Neuronal stem cell (in vitro differentiated cells): ENCODE results near the gene YWHAH.

Source experiments
- DNase-seq: peaks from one replicate; pipeline ENCODE4 v3.0.0-alpha.2; 2013; ENCODE audit warnings: low spot score
- H2AFZ ChIP-seq: one replicate; pipeline ENCODE4 v1.6.1; 2013; ENCODE audit warnings: mild to moderate bottlenecking, low read length, inconsistent platforms
- H2AK5ac ChIP-seq: 2 replicates; pipeline ENCODE4 v1.6.1; 2013; ENCODE audit warnings: low read depth, mild to moderate bottlenecking, inconsistent platforms, low read length, moderate library complexity, mixed read lengths
- H2BK120ac ChIP-seq: 2 replicates; pipeline ENCODE4 v1.6.1; 2013; ENCODE audit warnings: low read depth, mild to moderate bottlenecking, inconsistent platforms, low read length, moderate library complexity, mixed read lengths
- H2BK12ac ChIP-seq: one replicate; pipeline ENCODE4 v1.6.1; 2013; ENCODE audit warnings: low read length, inconsistent platforms
- H2BK15ac ChIP-seq: 2 replicates; pipeline ENCODE4 v1.6.1; 2013; ENCODE audit warnings: mild to moderate bottlenecking, low read length, inconsistent platforms, mixed read lengths
- H2BK5ac ChIP-seq: one replicate; pipeline ENCODE4 v1.6.1; 2013; ENCODE audit warnings: inconsistent platforms, mild to moderate bottlenecking, low read length, moderate library complexity
- H3K14ac ChIP-seq: one replicate; pipeline ENCODE4 v1.6.1; 2013; ENCODE audit warnings: low read length, inconsistent platforms
- H3K18ac ChIP-seq: 2 replicates; pipeline ENCODE4 v1.6.1; 2013; ENCODE audit warnings: low read length, inconsistent platforms
- H3K23ac ChIP-seq: 2 replicates; pipeline ENCODE4 v1.6.1; 2013; ENCODE audit warnings: low read depth, mild to moderate bottlenecking, mixed read lengths, low read length, inconsistent platforms; ENCODE audit not compliant: poor library complexity
- H3K27ac ChIP-seq: replicated peaks from 3 replicates; pipeline ENCODE4 v1.5.1; 2013; ENCODE audit warnings: low read length, inconsistent platforms
- H3K27me3 ChIP-seq, 3 experiments: 2 replicates each; pipeline ENCODE4 v1.6.1; 2013; ENCODE audit warnings: low read length in 3 of 3, mild to moderate bottlenecking in 2 of 3, inconsistent platforms in 1 of 3, low read depth in 1 of 3, mixed read lengths in 1 of 3, moderate library complexity in 1 of 3; ENCODE audit not compliant: control insufficient read depth in 3 of 3, insufficient read depth in 3 of 3
- H3K36me3 ChIP-seq, 2 donors: replicated peaks in 1 of 2; 2 replicates each; pipeline ENCODE4 v1.6.1; 2013; ENCODE audit warnings: low read length in 2 of 2; ENCODE audit not compliant: control insufficient read depth in 2 of 2, insufficient read depth in 2 of 2
- H3K4ac ChIP-seq: 2 replicates; pipeline ENCODE4 v1.6.1; 2013; ENCODE audit warnings: inconsistent platforms, mild to moderate bottlenecking, low read length, moderate library complexity
- H3K4me1 ChIP-seq, 2 donors: 1 replicate in 1 of 2; 2 replicates in 1 of 2; pipeline ENCODE4 v1.6.1; 2013; ENCODE audit warnings: low read length in 2 of 2, low read depth in 1 of 2; ENCODE audit not compliant: control insufficient read depth in 2 of 2, insufficient read depth in 1 of 2
- H3K4me2 ChIP-seq: one replicate; pipeline ENCODE4 v1.6.1; 2013; ENCODE audit warnings: mild to moderate bottlenecking, low read length, inconsistent platforms; ENCODE audit not compliant: insufficient read depth, poor library complexity, severe bottlenecking
- H3K4me3 ChIP-seq, 2 donors: 2 replicates each; pipeline ENCODE4 v1.5.1; 2013; ENCODE audit warnings: low read length in 2 of 2, mild to moderate bottlenecking in 2 of 2, inconsistent platforms in 1 of 2, moderate library complexity in 1 of 2
- H3K79me1 ChIP-seq: one replicate; pipeline ENCODE4 v1.6.1; 2013; ENCODE audit warnings: low read depth, mild to moderate bottlenecking, inconsistent platforms, low read length, moderate library complexity
- H3K9ac ChIP-seq: one replicate; pipeline ENCODE4 v1.6.1; 2013; ENCODE audit warnings: mild to moderate bottlenecking, low read depth, low read length, inconsistent platforms; ENCODE audit not compliant: poor library complexity
- H3K9me3 ChIP-seq, 2 donors: replicated peaks in 1 of 2; 2 replicates each; pipeline versions ENCODE3 to v1.6.1; 2013; ENCODE audit warnings: low read length in 2 of 2, mild to moderate bottlenecking in 2 of 2, inconsistent platforms in 1 of 2, low read depth in 1 of 2, mixed read lengths in 1 of 2, moderate library complexity in 1 of 2; ENCODE audit not compliant: control insufficient read depth in 2 of 2, insufficient read depth in 1 of 2
- H4K8ac ChIP-seq: one replicate; pipeline ENCODE4 v1.6.1; 2013; ENCODE audit warnings: low read depth, mild to moderate bottlenecking, inconsistent platforms, low read length, moderate library complexity
- H4K91ac ChIP-seq: one replicate; pipeline ENCODE4 v1.6.1; 2013; ENCODE audit warnings: low read length, low read depth, mild to moderate bottlenecking, inconsistent platforms; ENCODE audit not compliant: poor library complexity
- WGBS, 2 donors: extraction: QIAGEN DNeasy Blood & Tissue Kit; methylation state at CpG; one replicate each; pipeline ENCODE4 v1.1.7; 2013; ENCODE audit warnings: missing lambda C conversion rate in 2 of 2, mixed read lengths in 1 of 2; ENCODE audit not compliant: insufficient read length in 2 of 2, insufficient replicate concordance in 1 of 2; ENCODE audit errors: extremely low coverage in 2 of 2; 5-methylcytosine and 5-hydroxymethylcytosine counted together

The YWHAH gene

GRCh38 chr22:31897842-31898805 is 46.2 kb upstream of the YWHAH start:
- H3K4me3 ChIP-seq = no peak overlapping the region
- no peak overlapping the region for H3K4me2 ChIP-seq
- no peak overlapping the region for H3K27ac ChIP-seq
- H3K14ac ChIP-seq = no peak overlapping the region
- H3K23ac ChIP-seq = no peak overlapping the region
- H2BK12ac ChIP-seq = no peak overlapping the region
- H3K18ac ChIP-seq = no peak overlapping the region
- H2BK15ac ChIP-seq = no peak overlapping the region
- H3K9me3 ChIP-seq = no peaks in the 10 kb centered on the region
- no peaks in the 10 kb centered on the region for H3K27me3 ChIP-seq
- H4K91ac ChIP-seq = no peak overlapping the region
- H3K9ac ChIP-seq = no peak overlapping the region
- H3K4ac ChIP-seq = no peak overlapping the region
- H3K79me1 ChIP-seq = no peaks in the 10 kb centered on the region
- no peak overlapping the region for H2BK5ac ChIP-seq
- H4K8ac ChIP-seq = no peak overlapping the region
- peaks cover 5 to 52% of the 10 kb centered on the region in 2 donors for H3K36me3 ChIP-seq
- no CpG with 5 or more reads among the region's 16 CpGs for WGBS, 2 donors
- H2AFZ ChIP-seq = peak overlapping the region; percentile 31
- H3K4me1 ChIP-seq = peaks cover 11 to 32% of the 10 kb centered on the region in 2 donors
- DNase-seq = no peak
- no peak overlapping the region for H2AK5ac ChIP-seq
- no peak overlapping the region for H2BK120ac ChIP-seq

- no peak overlapping the region for H2BK15ac ChIP-seq
- H3K4me2 ChIP-seq = no peak overlapping the region
- H3K14ac ChIP-seq = no peak overlapping the region
- no peak overlapping the region for H3K23ac ChIP-seq
- H2BK120ac ChIP-seq = no peak overlapping the region
- WGBS, 2 donors = no CpG with 5 or more reads among the region's 2 CpGs
- H3K4ac ChIP-seq = no peak overlapping the region
- H3K36me3 ChIP-seq = peaks cover 5 to 54% of the 10 kb centered on the region in 2 donors
- no peak overlapping the region for H3K27ac ChIP-seq
- no peak overlapping the region for H2AK5ac ChIP-seq
- H3K9ac ChIP-seq = no peak overlapping the region
- no peak overlapping the region for H4K8ac ChIP-seq
- peak; percentile 23 for DNase-seq
- no peak overlapping the region for H2BK5ac ChIP-seq
- no peak overlapping the region for H3K18ac ChIP-seq
- no peaks in the 10 kb centered on the region for H3K27me3 ChIP-seq
- no peaks in the 10 kb centered on the region for H3K9me3 ChIP-seq
- no peak overlapping the region for H3K4me3 ChIP-seq
- H2AFZ ChIP-seq = peak overlapping the region; percentile 31
- peaks cover 8 to 25% of the 10 kb centered on the region in 2 donors for H3K4me1 ChIP-seq
- no peak overlapping the region for H4K91ac ChIP-seq
- no peak overlapping the region for H2BK12ac ChIP-seq
- no peaks in the 10 kb centered on the region for H3K79me1 ChIP-seq
Observed at GRCh38 chr22:31898926-31899325, 45.4 kb upstream of the YWHAH start.

GRCh38 chr22:31899669-31900068 is 44.7 kb upstream of the YWHAH start:
- H4K8ac ChIP-seq = no peak overlapping the region
- no CpG with 5 or more reads among the region's 4 CpGs for WGBS, 2 donors
- H3K79me1 ChIP-seq = no peaks in the 10 kb centered on the region
- no peak for DNase-seq
- H3K9me3 ChIP-seq = no peaks in the 10 kb centered on the region
- peaks cover 8 to 21% of the 10 kb centered on the region in 2 donors for H3K4me1 ChIP-seq
- no peak overlapping the region for H3K18ac ChIP-seq
- H3K4me3 ChIP-seq = no peak overlapping the region
- H3K27ac ChIP-seq = no peak overlapping the region
- H2AFZ ChIP-seq = no peak overlapping the region
- H3K36me3 ChIP-seq = peaks cover 5 to 56% of the 10 kb centered on the region in 2 donors
- no peak overlapping the region for H3K14ac ChIP-seq
- H2BK120ac ChIP-seq = no peak overlapping the region
- H2BK12ac ChIP-seq = no peak overlapping the region
- H3K9ac ChIP-seq = no peak overlapping the region
- no peak overlapping the region for H3K4me2 ChIP-seq
- H3K4ac ChIP-seq = no peak overlapping the region
- H2AK5ac ChIP-seq = no peak overlapping the region
- no peak overlapping the region for H2BK5ac ChIP-seq
- no peak overlapping the region for H4K91ac ChIP-seq
- H2BK15ac ChIP-seq = no peak overlapping the region
- no peaks in the 10 kb centered on the region for H3K27me3 ChIP-seq
- no peak overlapping the region for H3K23ac ChIP-seq

- Histone ChIP-seq H3K27ac (no peak overlapping the region), H2AK5ac (no peak overlapping the region), H2BK12ac (no peak overlapping the region), H3K27me3 (no peaks in the 10 kb centered on the region), H3K4ac (no peak overlapping the region), H4K91ac (no peak overlapping the region), H2BK120ac (no peak overlapping the region), H3K4me3 (no peak overlapping the region), H3K14ac (no peak overlapping the region), H2BK5ac (no peak overlapping the region), H4K8ac (no peak overlapping the region), H3K23ac (no peak overlapping the region), H3K79me1 (no peaks in the 10 kb centered on the region), H3K36me3 (peaks cover 6 to 58% of the 10 kb centered on the region in 2 donors), H2BK15ac (no peak overlapping the region), H3K18ac (no peak overlapping the region), H3K9ac (no peak overlapping the region), H2AFZ (no peak overlapping the region), H3K9me3 (no peaks in the 10 kb centered on the region), H3K4me1 (peaks cover 8 to 21% of the 10 kb centered on the region in 2 donors), H3K4me2 (no peak overlapping the region)
- DNase-seq = no peak
- WGBS, 2 donors = no CpG with 5 or more reads among the region's 6 CpGs
Observed at GRCh38 chr22:31901388-31902137, 42.8 kb upstream of the YWHAH start.
